Right renal cortex interstitium (tissue), 3 donors: ENCODE results near the gene CNOT10. TPM values are rescaled to one million over a fixed set of nuclear protein-coding genes. Genes with fewer than 3 reads are reported as not detected.
A peak's percentile ranks its signal among the peaks of the same experiment; 100 is the strongest.
"Not testable (repeated sequence)": the region's sequence is repeated elsewhere in the genome, so short reads cannot be mapped to it uniquely, and the experiment has no call there.

ENCODE experiments used
- DNase-seq, 3 donors: peaks; one replicate each; pipeline ENCODE4 v3.0.0-alpha.2; 2013; ENCODE audit warnings: low read depth in 3 of 3, low spot score in 2 of 3
- polyA plus RNA-seq, 3 donors: library from polyadenylated mRNA; unstranded; fragments of 120-200 nt; gene quantifications; one replicate each; pipeline ENCODE4 v1.2.1, GENCODE V29; 2013; ENCODE audit not compliant: insufficient read length in 3 of 3

The CNOT10 gene
- polyA plus RNA-seq, 3 donors = 47.2 to 48.2 (median 47.9) TPM

- peak; percentile 16 to 27 (median 17) for DNase-seq
These were observed 58.9 kb downstream of the CNOT10 start for GRCh38 chr3:32743934-32744333.

GRCh38 chr3:32751377-32751776 is 66.4 kb downstream of the CNOT10 start:
- no peak for DNase-seq

- DNase-seq = no peak
These were observed 70.8 kb downstream of the CNOT10 start for GRCh38 chr3:32755761-32756160.

- DNase-seq = no peak
These were observed 72.8 kb downstream of the CNOT10 start for GRCh38 chr3:32757618-32758374.

GRCh38 chr3:32758375-32758753 is 73.4 kb downstream of the CNOT10 start:
- no peak for DNase-seq

- no peak for DNase-seq
These were observed 74.4 kb downstream of the CNOT10 start for GRCh38 chr3:32759342-32759741.

GRCh38 chr3:32764481-32764880 is 79.5 kb downstream of the CNOT10 start:
- DNase-seq = no peak

GRCh38 chr3:32778389-32778788 is 93.4 kb downstream of the CNOT10 start:
- no peak for DNase-seq

GRCh38 chr3:32780071-32780734 is 95.2 kb downstream of the CNOT10 start:
- no peak for DNase-seq

- DNase-seq = peak; percentile 29 to 49 (median 46)
These were observed 95.8 kb downstream of the CNOT10 start for GRCh38 chr3:32780735-32781210.

- peak; percentile 43 to 61 (median 55) for DNase-seq
These were observed 96.4 kb downstream of the CNOT10 start for GRCh38 chr3:32781211-32781968.

GRCh38 chr3:32781969-32782270 is 96.9 kb downstream of the CNOT10 start:
- DNase-seq = not testable (repeated sequence)

GRCh38 chr3:32782407-32782806 is 97.4 kb downstream of the CNOT10 start:
- DNase-seq = no peak

GRCh38 chr3:32791833-32792232 is 106.8 kb downstream of the CNOT10 start:
- DNase-seq = no peak

- DNase-seq = no peak
These were observed 109.7 kb downstream of the CNOT10 start for GRCh38 chr3:32794487-32795308.

GRCh38 chr3:32796384-32796950 is 111.5 kb downstream of the CNOT10 start:
- not testable (repeated sequence) for DNase-seq

- no peak for DNase-seq
These were observed 112.8 kb downstream of the CNOT10 start for GRCh38 chr3:32797776-32798175.

- not testable (repeated sequence) for DNase-seq
These were observed 116.5 kb downstream of the CNOT10 start for GRCh38 chr3:32801440-32801839.

GRCh38 chr3:32813180-32813579 is 128.2 kb downstream of the CNOT10 start:
- DNase-seq = no peak

- DNase-seq = no peak
These were observed 129.4 kb downstream of the CNOT10 start for GRCh38 chr3:32814361-32814760.
